SK-N-SH treated with all-trans-retinoic acid at 6 μM for 48 hours (cell line): ENCODE measurements around the gene TAF11L11.
"Not testable (repeated sequence)": the region's sequence is repeated elsewhere in the genome, so short reads cannot be mapped to it uniquely, and the experiment has no call there.

ENCODE experiments used
- ATAC-seq: fragments of 200-7000 bp; cut with Tn5 transposase; 3 replicates; pipeline ENCODE4 v1.9.1; 2020; ENCODE audit warnings: mild to moderate bottlenecking, moderate library complexity
- ARNTL ChIP-seq: fragments of 450-650 bp; formaldehyde crosslinking; IDR thresholded peaks from 2 replicates; pipeline ENCODE4 v1.5.0; 2020; ENCODE audit warnings: low read depth, mild to moderate bottlenecking, moderate library complexity, borderline replicate concordance
- BACH2 ChIP-seq: fragments of 250-450 bp; sonication (Bioruptor Pico); IDR thresholded peaks from 2 replicates; pipeline ENCODE4 v1.9.0; 2021; ENCODE audit warnings: mild to moderate bottlenecking, borderline replicate concordance
- CREB5 ChIP-seq: fragments of 250-450 bp; sonication (Bioruptor Pico); IDR thresholded peaks from 2 replicates; pipeline ENCODE4 v1.5.1; 2020; ENCODE audit warnings: low read depth, mild to moderate bottlenecking, moderate library complexity
- CSDC2 ChIP-seq: fragments of 250-450 bp; sonication (Bioruptor Pico); IDR thresholded peaks from 2 replicates; pipeline ENCODE4 v1.5.0; 2020; ENCODE audit warnings: mild to moderate bottlenecking, moderate library complexity
- ESRRG ChIP-seq: fragments of 250-450 bp; sonication (Bioruptor Pico); IDR thresholded peaks from 2 replicates; pipeline ENCODE4 v1.6.1; 2021; ENCODE audit warnings: mild to moderate bottlenecking
- GLIS3 ChIP-seq: fragments of 250-450 bp; sonication (Bioruptor Pico); IDR thresholded peaks from 2 replicates; pipeline ENCODE4 v1.5.0; 2020; ENCODE audit warnings: mild to moderate bottlenecking, moderate library complexity
- PATZ1 ChIP-seq: fragments of 250-450 bp; sonication (Bioruptor Pico); IDR thresholded peaks from 2 replicates; pipeline ENCODE4 v1.8.0; 2020; ENCODE audit warnings: mild to moderate bottlenecking, moderate library complexity, borderline replicate concordance
- PPARA ChIP-seq: fragments of 250-450 bp; sonication (Bioruptor Pico); IDR thresholded peaks from 2 replicates; pipeline ENCODE4 v1.5.0; 2020; ENCODE audit warnings: mild to moderate bottlenecking, borderline replicate concordance
- RARB ChIP-seq: fragments of 250-450 bp; sonication (Bioruptor Pico); IDR thresholded peaks from 2 replicates; pipeline ENCODE4 v1.8.0; 2021; ENCODE audit warnings: mild to moderate bottlenecking, moderate library complexity
- SNAI2 ChIP-seq: fragments of 250-450 bp; sonication (Bioruptor Pico); IDR thresholded peaks from 2 replicates; pipeline ENCODE4 v1.5.0; 2020; ENCODE audit warnings: mild to moderate bottlenecking, moderate library complexity
- TCF4 ChIP-seq: fragments of 250-450 bp; sonication (Bioruptor Pico); IDR thresholded peaks from 2 replicates; pipeline ENCODE4 v1.8.0; 2021; ENCODE audit warnings: mild to moderate bottlenecking, moderate library complexity, borderline replicate concordance
- TOX ChIP-seq: fragments of 250-450 bp; sonication (Bioruptor Pico); IDR thresholded peaks from 2 replicates; pipeline ENCODE4 v1.8.0; 2021; ENCODE audit warnings: mild to moderate bottlenecking, moderate library complexity, borderline replicate concordance
- ZC3H10 ChIP-seq: fragments of 250-450 bp; sonication (Bioruptor Pico); IDR thresholded peaks from 2 replicates; pipeline ENCODE4 v1.5.1; 2021; ENCODE audit warnings: mild to moderate bottlenecking, moderate library complexity
- ZFP3 ChIP-seq: fragments of 250-450 bp; sonication (Bioruptor Pico); IDR thresholded peaks from 2 replicates; pipeline ENCODE4 v1.5.0; 2020; ENCODE audit warnings: mild to moderate bottlenecking, moderate library complexity
- ZFP30 ChIP-seq: fragments of 450-650 bp; formaldehyde crosslinking; IDR thresholded peaks from 2 replicates; pipeline ENCODE4 v1.5.0; 2022; ENCODE audit warnings: mild to moderate bottlenecking, moderate library complexity
- ZNF565 ChIP-seq: fragments of 450-650 bp; formaldehyde crosslinking; conservative IDR thresholded peaks from 2 replicates; pipeline ENCODE4 v1.5.0; 2020; ENCODE audit warnings: low read depth, mild to moderate bottlenecking, moderate library complexity
- ZNF8 ChIP-seq: fragments of 450-650 bp; formaldehyde crosslinking; IDR thresholded peaks from 2 replicates; pipeline ENCODE4 v1.5.0; 2020; ENCODE audit warnings: mild to moderate bottlenecking, moderate library complexity
- TF ChIP-seq, protein P1 (sequence below): fragments of 250-450 bp; sonication (Bioruptor Pico); IDR thresholded peaks from 2 replicates; pipeline ENCODE4 v1.8.0; 2021; ENCODE audit warnings: low read depth, mild to moderate bottlenecking, moderate library complexity, borderline replicate concordance
- TF ChIP-seq, protein P2 (sequence below): fragments of 250-450 bp; sonication (Bioruptor Pico); IDR thresholded peaks from 2 replicates; pipeline ENCODE4 v1.5.1; 2021; ENCODE audit warnings: mild to moderate bottlenecking, moderate library complexity
- TF ChIP-seq, protein P3 (sequence below): fragments of 250-450 bp; sonication (Bioruptor Pico); IDR thresholded peaks from 2 replicates; pipeline ENCODE4 v1.5.0; 2020; ENCODE audit warnings: mild to moderate bottlenecking, moderate library complexity

Gene TAF11L11

DNA sequence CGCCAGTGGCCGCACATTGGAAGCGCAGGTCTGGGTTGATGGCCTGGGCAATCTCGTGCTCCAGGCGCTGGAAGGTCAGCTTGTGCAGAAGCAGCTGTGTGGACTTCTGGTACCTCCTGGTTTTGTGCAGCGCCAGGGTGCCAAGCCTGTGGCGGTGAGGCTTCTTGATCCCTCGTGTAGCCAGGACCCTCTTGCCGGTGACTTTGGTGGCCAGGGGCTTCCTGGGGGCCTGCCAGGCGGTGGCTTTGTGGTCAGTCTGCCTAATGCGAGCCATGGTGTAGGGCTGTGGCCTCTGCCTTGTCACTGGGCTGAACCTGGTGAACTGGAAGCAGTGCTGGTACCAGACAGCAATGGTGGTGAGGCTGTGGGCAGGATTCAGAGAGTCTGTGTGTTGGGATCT, 21.7 kb downstream of the TAF11L11 start:
- no peak for ATAC-seq
- TF ChIP-seq CREB5 (CRISPR knock-in tag) (no peak), ZC3H10 (CRISPR knock-in tag) (no peak), ZNF8 (CRISPR knock-in tag) (no peak), GLIS3 (no peak), ZFP30 (CRISPR knock-in tag) (no peak), BACH2 (CRISPR knock-in tag) (no peak), TOX (CRISPR knock-in tag) (no peak), CSDC2 (CRISPR knock-in tag) (no peak), SNAI2 (no peak), PPARA (CRISPR knock-in tag) (no peak), RARB (no peak), ESRRG (CRISPR knock-in tag) (no peak)
- TF ChIP-seq, protein P1, sequence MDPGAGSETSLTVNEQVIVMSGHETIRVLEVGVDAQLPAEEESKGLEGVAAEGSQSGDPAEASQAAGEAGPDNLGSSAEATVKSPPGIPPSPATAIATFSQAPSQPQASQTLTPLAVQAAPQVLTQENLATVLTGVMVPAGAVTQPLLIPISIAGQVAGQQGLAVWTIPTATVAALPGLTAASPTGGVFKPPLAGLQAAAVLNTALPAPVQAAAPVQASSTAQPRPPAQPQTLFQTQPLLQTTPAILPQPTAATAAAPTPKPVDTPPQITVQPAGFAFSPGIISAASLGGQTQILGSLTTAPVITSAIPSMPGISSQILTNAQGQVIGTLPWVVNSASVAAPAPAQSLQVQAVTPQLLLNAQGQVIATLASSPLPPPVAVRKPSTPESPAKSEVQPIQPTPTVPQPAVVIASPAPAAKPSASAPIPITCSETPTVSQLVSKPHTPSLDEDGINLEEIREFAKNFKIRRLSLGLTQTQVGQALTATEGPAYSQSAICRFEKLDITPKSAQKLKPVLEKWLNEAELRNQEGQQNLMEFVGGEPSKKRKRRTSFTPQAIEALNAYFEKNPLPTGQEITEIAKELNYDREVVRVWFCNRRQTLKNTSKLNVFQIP (CRISPR knock-in tag), result no peak
- TF ChIP-seq, protein P2, sequence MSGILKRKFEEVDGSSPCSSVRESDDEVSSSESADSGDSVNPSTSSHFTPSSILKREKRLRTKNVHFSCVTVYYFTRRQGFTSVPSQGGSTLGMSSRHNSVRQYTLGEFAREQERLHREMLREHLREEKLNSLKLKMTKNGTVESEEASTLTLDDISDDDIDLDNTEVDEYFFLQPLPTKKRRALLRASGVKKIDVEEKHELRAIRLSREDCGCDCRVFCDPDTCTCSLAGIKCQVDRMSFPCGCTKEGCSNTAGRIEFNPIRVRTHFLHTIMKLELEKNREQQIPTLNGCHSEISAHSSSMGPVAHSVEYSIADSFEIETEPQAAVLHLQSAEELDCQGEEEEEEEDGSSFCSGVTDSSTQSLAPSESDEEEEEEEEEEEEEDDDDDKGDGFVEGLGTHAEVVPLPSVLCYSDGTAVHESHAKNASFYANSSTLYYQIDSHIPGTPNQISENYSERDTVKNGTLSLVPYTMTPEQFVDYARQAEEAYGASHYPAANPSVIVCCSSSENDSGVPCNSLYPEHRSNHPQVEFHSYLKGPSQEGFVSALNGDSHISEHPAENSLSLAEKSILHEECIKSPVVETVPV, result no peak
- TF ChIP-seq, protein P3, sequence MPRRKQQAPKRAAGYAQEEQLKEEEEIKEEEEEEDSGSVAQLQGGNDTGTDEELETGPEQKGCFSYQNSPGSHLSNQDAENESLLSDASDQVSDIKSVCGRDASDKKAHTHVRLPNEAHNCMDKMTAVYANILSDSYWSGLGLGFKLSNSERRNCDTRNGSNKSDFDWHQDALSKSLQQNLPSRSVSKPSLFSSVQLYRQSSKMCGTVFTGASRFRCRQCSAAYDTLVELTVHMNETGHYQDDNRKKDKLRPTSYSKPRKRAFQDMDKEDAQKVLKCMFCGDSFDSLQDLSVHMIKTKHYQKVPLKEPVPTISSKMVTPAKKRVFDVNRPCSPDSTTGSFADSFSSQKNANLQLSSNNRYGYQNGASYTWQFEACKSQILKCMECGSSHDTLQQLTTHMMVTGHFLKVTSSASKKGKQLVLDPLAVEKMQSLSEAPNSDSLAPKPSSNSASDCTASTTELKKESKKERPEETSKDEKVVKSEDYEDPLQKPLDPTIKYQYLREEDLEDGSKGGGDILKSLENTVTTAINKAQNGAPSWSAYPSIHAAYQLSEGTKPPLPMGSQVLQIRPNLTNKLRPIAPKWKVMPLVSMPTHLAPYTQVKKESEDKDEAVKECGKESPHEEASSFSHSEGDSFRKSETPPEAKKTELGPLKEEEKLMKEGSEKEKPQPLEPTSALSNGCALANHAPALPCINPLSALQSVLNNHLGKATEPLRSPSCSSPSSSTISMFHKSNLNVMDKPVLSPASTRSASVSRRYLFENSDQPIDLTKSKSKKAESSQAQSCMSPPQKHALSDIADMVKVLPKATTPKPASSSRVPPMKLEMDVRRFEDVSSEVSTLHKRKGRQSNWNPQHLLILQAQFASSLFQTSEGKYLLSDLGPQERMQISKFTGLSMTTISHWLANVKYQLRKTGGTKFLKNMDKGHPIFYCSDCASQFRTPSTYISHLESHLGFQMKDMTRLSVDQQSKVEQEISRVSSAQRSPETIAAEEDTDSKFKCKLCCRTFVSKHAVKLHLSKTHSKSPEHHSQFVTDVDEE (CRISPR knock-in tag), result no peak

DNA sequence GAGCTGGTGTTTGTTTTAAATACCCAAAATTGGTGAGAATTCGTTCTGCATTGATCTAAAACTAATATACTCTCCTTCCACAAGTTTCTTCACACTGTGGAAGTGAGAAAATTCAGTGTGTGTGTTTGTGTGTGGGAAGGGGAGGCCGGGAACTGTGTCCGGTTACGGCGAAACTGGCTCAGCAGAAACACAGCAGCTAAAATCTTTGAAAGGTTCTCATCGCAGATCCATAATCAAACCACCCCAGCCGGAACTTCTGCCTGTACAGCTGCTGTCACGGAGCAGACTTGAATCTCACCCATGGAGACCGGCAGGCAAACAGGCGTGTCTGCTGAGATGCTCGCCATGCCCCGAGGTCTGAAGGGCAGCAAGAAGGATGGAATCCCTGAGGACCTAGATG, 27.8 kb downstream of the TAF11L11 start, which contains the start of gene TAF11L13:
TSS of gene TAF11L13 (plus strand) at position 301 of the 400 bp plus-strand sequence.
- ATAC-seq, result not testable (repeated sequence)

DNA sequence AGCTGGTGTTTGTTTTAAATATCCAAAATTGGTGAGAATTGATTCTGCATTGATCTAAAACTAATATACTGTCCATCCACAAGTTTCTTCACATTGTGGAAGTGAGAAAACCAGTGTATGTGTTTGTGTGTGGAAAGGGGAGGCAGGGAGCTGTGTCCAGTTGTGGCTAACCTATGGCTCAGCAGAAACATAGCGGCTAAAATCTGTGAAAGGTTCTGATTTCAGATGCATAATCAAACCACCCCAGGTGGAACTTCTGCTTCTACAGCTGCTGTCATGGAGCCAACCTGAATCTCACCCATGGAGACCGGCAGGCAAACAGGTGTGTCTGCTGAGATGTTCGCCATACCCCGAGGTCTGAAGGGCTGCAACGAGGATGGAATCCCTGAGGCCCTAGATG, 30.2 kb downstream of the TAF11L11 start, which contains the start of gene TAF11L14:
TSS of gene TAF11L14 (plus strand) at position 301 of the 400 bp plus-strand sequence.
- no peak for ATAC-seq
- TF ChIP-seq ZFP30 (CRISPR knock-in tag), result no peak
- TF ChIP-seq ARNTL (CRISPR knock-in tag), result no peak
- TF ChIP-seq ZNF565, result no peak
- TF ChIP-seq GLIS3, result no peak
- TF ChIP-seq, protein P1 (CRISPR knock-in tag), result no peak
- no peak for TF ChIP-seq ZNF8 (CRISPR knock-in tag)
- TF ChIP-seq, protein P3 (CRISPR knock-in tag), result no peak
- no peak for TF ChIP-seq BACH2 (CRISPR knock-in tag)
- no peak for TF ChIP-seq PATZ1 (CRISPR knock-in tag)
- TF ChIP-seq ZC3H10 (CRISPR knock-in tag), result no peak
- TF ChIP-seq CREB5 (CRISPR knock-in tag), result no peak
- TF ChIP-seq, protein P2, result no peak
- TF ChIP-seq TOX (CRISPR knock-in tag), result no peak
- TF ChIP-seq TCF4 (CRISPR knock-in tag), result no peak
- TF ChIP-seq ZFP3 (CRISPR knock-in tag), result no peak
